HFFc6 (cell line): ENCODE results near the gene SETD2. TPM values are rescaled to one million over a fixed set of nuclear protein-coding genes. Genes with fewer than 3 reads are reported as not detected.

ENCODE experiments used
- DNase-seq: peaks from one replicate; pipeline ENCODE4 v3.0.0-alpha.2; 2018
- H3K27ac Mint-ChIP-seq: 2 replicates; pipeline ENCODE4 v1.8.0; 2020; ENCODE audit warnings: mild to moderate bottlenecking, mixed read lengths
- H3K27me3 Mint-ChIP-seq: 2 replicates; pipeline ENCODE4 v1.8.0; 2021; ENCODE audit warnings: mild to moderate bottlenecking, moderate library complexity, mixed read lengths; ENCODE audit not compliant: insufficient read depth
- H3K36me3 Mint-ChIP-seq: 2 replicates; pipeline ENCODE4 v1.8.0; 2021; ENCODE audit warnings: low read depth, mixed read lengths
- H3K4me1 Mint-ChIP-seq: 2 replicates; pipeline ENCODE4 v1.8.0; 2020; ENCODE audit warnings: low read depth, mixed read lengths
- H3K4me3 Mint-ChIP-seq: 2 replicates; pipeline ENCODE4 v1.8.0; 2020; ENCODE audit warnings: mild to moderate bottlenecking, moderate library complexity, mixed read lengths
- H3K9me3 Mint-ChIP-seq: 2 replicates; pipeline ENCODE4 v1.8.0; 2020; ENCODE audit warnings: mild to moderate bottlenecking, mixed read lengths
- CTCF ChIP-seq: fragments of 200-600 bp; sonication (generic); IDR thresholded peaks from 2 replicates; pipeline ENCODE4 v1.5.0; 2021; ENCODE audit warnings: antibody characterized with exemption, mild to moderate bottlenecking
- total RNA-seq, 6 experiments: library from RNA; stranded (reverse); fragmentation: NEBNext Ultra II Directional; extraction: Animal tissue kit (Norgen Biotek cat#: 25700); gene quantifications; 2 replicates in 1 of 6; 3 replicates in 5 of 6; pipeline ENCODE4 v1.2.3, GENCODE V29; 2021

The SETD2 gene
- total RNA-seq, 6 experiments from 2014 or later, result 26.7 to 33.7 (median 30.8) TPM

- TF ChIP-seq CTCF, result no peak
- no peaks in the 10 kb centered on the region for H3K9me3 Mint-ChIP-seq
- peaks cover 12% of the 10 kb centered on the region for H3K4me1 Mint-ChIP-seq
- H3K36me3 Mint-ChIP-seq, result no peaks in the 10 kb centered on the region
- no peak for DNase-seq
- no peak overlapping the region for H3K4me3 Mint-ChIP-seq
- H3K27me3 Mint-ChIP-seq, result no peaks in the 10 kb centered on the region
- H3K27ac Mint-ChIP-seq, result no peak overlapping the region
Observed at GRCh38 chr3:47003461-47004368, 160.2 kb downstream of the SETD2 start.

GRCh38 chr3:47003056-47003410 lies 160.9 kb downstream of the SETD2 start:
- Mint-ChIP-seq H3K9me3 (no peaks in the 10 kb centered on the region), H3K36me3 (no peaks in the 10 kb centered on the region), H3K27me3 (no peaks in the 10 kb centered on the region), H3K4me3 (no peak overlapping the region), H3K27ac (no peak overlapping the region), H3K4me1 (peaks cover 12% of the 10 kb centered on the region)
- TF ChIP-seq CTCF, result no peak
- DNase-seq, result no peak

GRCh38 chr3:47002171-47003055 lies 161.5 kb downstream of the SETD2 start:
- Mint-ChIP-seq H3K27ac (no peak overlapping the region), H3K36me3 (no peaks in the 10 kb centered on the region)
- TF ChIP-seq CTCF, result peak; percentile 34; the same call in 1 of the 2 replicates

DNA sequence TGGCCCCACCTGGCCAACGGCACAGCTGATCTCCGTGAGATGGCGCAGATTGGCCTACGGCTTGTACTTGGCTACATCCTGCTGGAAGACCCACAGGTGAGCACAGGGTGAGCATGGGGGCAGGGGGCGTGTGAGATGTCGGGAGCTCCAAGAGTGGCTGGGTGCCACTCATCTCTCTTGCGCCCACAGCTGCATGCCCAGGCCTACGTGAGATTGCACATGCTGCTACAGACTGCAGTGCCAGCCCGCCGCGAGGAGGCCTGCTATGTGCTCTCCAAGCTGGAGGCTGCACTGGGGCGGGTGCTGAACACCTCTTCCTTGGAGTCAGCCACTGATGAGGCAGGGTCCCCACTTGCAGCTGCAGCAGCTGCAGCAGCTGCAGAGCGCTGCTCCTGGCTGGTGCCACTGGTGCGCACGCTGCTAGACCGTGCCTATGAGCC lies 162.2 kb downstream of the SETD2 start:
- no peak overlapping the region for H3K27ac Mint-ChIP-seq

More at GRCh38 chr3:47002171-47003055, 161.5 kb downstream of the SETD2 start:
- Mint-ChIP-seq H3K9me3 (no peaks in the 10 kb centered on the region), H3K27me3 (no peaks in the 10 kb centered on the region), H3K4me1 (peaks cover 12% of the 10 kb centered on the region), H3K4me3 (no peak overlapping the region)
- no peak for DNase-seq

More for the DNA sequence above, 162.2 kb downstream of the SETD2 start:
- Mint-ChIP-seq H3K36me3 (no peaks in the 10 kb centered on the region), H3K4me3 (no peak overlapping the region), H3K27me3 (no peaks in the 10 kb centered on the region), H3K4me1 (peaks cover 12% of the 10 kb centered on the region), H3K9me3 (no peaks in the 10 kb centered on the region)
- no peak for DNase-seq
- no peak for TF ChIP-seq CTCF
